GM12878 (cell line): ENCODE measurements around the gene IL12B.

Experiments used
- BCL11A ChIP-seq: IDR thresholded peaks from 2 replicates; pipeline ENCODE4 v1.6.1; 2011; ENCODE audit warnings: low read depth, low read length
- BCLAF1 ChIP-seq: fragments of 450-650 bp; IDR thresholded peaks from 2 replicates; pipeline ENCODE4 v1.6.1; 2017; ENCODE audit warnings: antibody characterized with exemption, mild to moderate bottlenecking, moderate library complexity
- DPF2 ChIP-seq: fragments of 450-650 bp; IDR thresholded peaks from 2 replicates; pipeline ENCODE4 v1.6.1; 2017; ENCODE audit warnings: mild to moderate bottlenecking
- EP300 ChIP-seq, 2 experiments: fragments of 150-350 bp in 1 of 2; IDR thresholded peaks; 2 replicates each; pipeline ENCODE4 v1.6.1; 2011 to 2012; ENCODE audit warnings: low read depth in 2 of 2, low read length in 2 of 2, borderline replicate concordance in 1 of 2, improper control_type of control experiment in 1 of 2, inconsistent platforms in 1 of 2; ENCODE audit not compliant: control insufficient read depth in 1 of 2
- MEF2B ChIP-seq: fragments of 450-650 bp; IDR thresholded peaks from 2 replicates; pipeline ENCODE4 v1.6.1; 2018; ENCODE audit warnings: mild to moderate bottlenecking, moderate library complexity; ENCODE audit not compliant: partially characterized antibody, poor library complexity, severe bottlenecking
- POLR2AphosphoS2 ChIP-seq: IDR thresholded peaks from 2 replicates; pipeline ENCODE4 v1.6.1; 2011; ENCODE audit warnings: low read depth, mild to moderate bottlenecking, low read length, improper control_type of control experiment, moderate library complexity
- POLR2AphosphoS5 ChIP-seq: IDR thresholded peaks from 2 replicates; pipeline ENCODE4 v1.6.1; 2011; ENCODE audit warnings: mild to moderate bottlenecking, low read length, inconsistent platforms
- YY1 ChIP-seq: IDR thresholded peaks from 2 replicates; pipeline ENCODE4 v1.6.1; 2011; ENCODE audit warnings: low read depth, mild to moderate bottlenecking, low read length

GRCh38 chr5:159309689-159310433, 20.4 kb downstream of the IL12B start:
- no peak for TF ChIP-seq BCL11A
- no peak for TF ChIP-seq YY1
- no peak for TF ChIP-seq DPF2
- no peak for TF ChIP-seq BCLAF1
- TF ChIP-seq POLR2AphosphoS5, result no peak
- no peak for TF ChIP-seq EP300 (IDR thresholded peaks at IDR 0.05; ENCODE audit: borderline replicate concordance in 1 of 2, control insufficient read depth in 1 of 2, low read depth in 2 of 2, low read length in 2 of 2)
- no peak for TF ChIP-seq MEF2B
- no peak for TF ChIP-seq POLR2AphosphoS2
